ENCODE measurements around the gene IQUB.
"Not testable (repeated sequence)": the region's sequence is repeated elsewhere in the genome, so short reads cannot be mapped to it uniquely, and the experiment has no call there.

IQUB gene

GRCh38 chr7:123485187-123485586 is 49.2 kb downstream of the IQUB start:
- DNase-seq = no peak

GRCh38 chr7:123484199-123484598 is 50.2 kb downstream of the IQUB start:
- DNase-seq = no peak

GRCh38 chr7:123480107-123480506 is 54.3 kb downstream of the IQUB start:
- DNase-seq = no peak

GRCh38 chr7:123478056-123478455 is 56.3 kb downstream of the IQUB start:
- not testable (repeated sequence) for DNase-seq

- DNase-seq = no peak
These were observed 61.5 kb downstream of the IQUB start for GRCh38 chr7:123472750-123473445.

- no peak for DNase-seq
These were observed 62.1 kb downstream of the IQUB start for GRCh38 chr7:123472327-123472726.

GRCh38 chr7:123468303-123468702 is 66.1 kb downstream of the IQUB start:
- DNase-seq = no peak

- no peak for DNase-seq
These were observed 70.5 kb downstream of the IQUB start for GRCh38 chr7:123463890-123464289.

- no peak for DNase-seq
These were observed 73.8 kb downstream of the IQUB start for GRCh38 chr7:123460616-123461015.

- DNase-seq = no peak
These were observed 78.4 kb downstream of the IQUB start for GRCh38 chr7:123455965-123456470.

- no peak for DNase-seq
These were observed 94.3 kb downstream of the IQUB start for GRCh38 chr7:123440101-123440548.

- no peak for DNase-seq
These were observed 95.2 kb downstream of the IQUB start for GRCh38 chr7:123439191-123439590.

- DNase-seq = peak; percentile 0
These were observed 96.9 kb downstream of the IQUB start for GRCh38 chr7:123437447-123437995.

- DNase-seq = no peak
These were observed 99.2 kb downstream of the IQUB start for GRCh38 chr7:123435080-123435700.

GRCh38 chr7:123433665-123434064 is 100.7 kb downstream of the IQUB start:
- DNase-seq = no peak

- DNase-seq = peak; percentile 1
These were observed 101.8 kb downstream of the IQUB start for GRCh38 chr7:123432601-123433000.

GRCh38 chr7:123431075-123431614 is 103.2 kb downstream of the IQUB start:
- DNase-seq = no peak

- no peak for DNase-seq
These were observed 109.1 kb downstream of the IQUB start for GRCh38 chr7:123425246-123425645.

GRCh38 chr7:123424463-123424862 is 109.9 kb downstream of the IQUB start:
- DNase-seq = no peak

- DNase-seq = no peak
These were observed 110.8 kb downstream of the IQUB start for GRCh38 chr7:123423622-123424021.

GRCh38 chr7:123417580-123417979 is 116.8 kb downstream of the IQUB start:
- no peak for DNase-seq

GRCh38 chr7:123415625-123416024 is 118.8 kb downstream of the IQUB start:
- DNase-seq = no peak

GRCh38 chr7:123410273-123410904 is 124.0 kb downstream of the IQUB start:
- DNase-seq = no peak

Data from activated CD4-positive, alpha-beta T cell treated with anti-CD3 and anti-CD28 coated beads, Interleukin-2, Interleukin-6, amounts not matched to agents 100 ng/mL and 50 ng/mL, durations not matched to agents 16 hours and 8 hours (primary cell).